Measurements from ENCODE around the gene TECPR2.
"Not testable (repeated sequence)": the region's sequence is repeated elsewhere in the genome, so short reads cannot be mapped to it uniquely, and the experiment has no call there.

The TECPR2 gene

GRCh38 chr14:102321456-102322422 is 41.0 kb upstream of the TECPR2 start:
- no peaks in the 10 kb centered on the region for H3K9me3 ChIP-seq (ENCODE audit: control insufficient read depth, insufficient read depth, low read length)
- no peak overlapping the region for H3K9ac ChIP-seq (ENCODE audit: low read depth, low read length)
- peaks cover 5% of the 10 kb centered on the region; the same call in 1 of the 2 replicates for H3K4me1 ChIP-seq (ENCODE audit: insufficient read depth, low read length)
- no peaks in the 10 kb centered on the region for H3K36me3 ChIP-seq (ENCODE audit: insufficient read depth, low read length)

- Histone ChIP-seq H3K9me3 (ENCODE audit: control insufficient read depth, insufficient read depth, low read length) (no peaks in the 10 kb centered on the region), H3K9ac (ENCODE audit: low read depth, low read length) (no peak overlapping the region), H3K36me3 (ENCODE audit: insufficient read depth, low read length) (no peaks in the 10 kb centered on the region), H3K4me1 (ENCODE audit: insufficient read depth, low read length) (peaks cover 5% of the 10 kb centered on the region; the same call in 1 of the 2 replicates)
Observed at GRCh38 chr14:102323102-102323501, 39.6 kb upstream of the TECPR2 start.

- Histone ChIP-seq H3K9me3 (ENCODE audit: control insufficient read depth, insufficient read depth, low read length) (no peaks in the 10 kb centered on the region), H3K4me1 (ENCODE audit: insufficient read depth, low read length) (no peaks in the 10 kb centered on the region), H3K36me3 (ENCODE audit: insufficient read depth, low read length) (no peaks in the 10 kb centered on the region)
Observed at GRCh38 chr14:102325791-102326345, 36.9 kb upstream of the TECPR2 start.

GRCh38 chr14:102326583-102326982 is 36.2 kb upstream of the TECPR2 start:
- no peaks in the 10 kb centered on the region for H3K4me1 ChIP-seq (ENCODE audit: insufficient read depth, low read length)
- H3K9me3 ChIP-seq (ENCODE audit: control insufficient read depth, insufficient read depth, low read length) = no peaks in the 10 kb centered on the region
- no peak overlapping the region for H3K9ac ChIP-seq (ENCODE audit: low read depth, low read length)
- no peaks in the 10 kb centered on the region for H3K36me3 ChIP-seq (ENCODE audit: insufficient read depth, low read length)

More at GRCh38 chr14:102325791-102326345, 36.9 kb upstream of the TECPR2 start:
- H3K9ac ChIP-seq (ENCODE audit: low read depth, low read length) = no peak overlapping the region

- H3K36me3 ChIP-seq (ENCODE audit: insufficient read depth, low read length); H3K9ac ChIP-seq (ENCODE audit: low read depth, low read length); H3K9me3 ChIP-seq (ENCODE audit: control insufficient read depth, insufficient read depth, low read length); H3K4me1 ChIP-seq (ENCODE audit: insufficient read depth, low read length): not testable (repeated sequence)
Observed at GRCh38 chr14:102329381-102329780, 33.4 kb upstream of the TECPR2 start.

GRCh38 chr14:102330806-102331205 is 31.9 kb upstream of the TECPR2 start:
- H3K9ac ChIP-seq (ENCODE audit: low read depth, low read length) = no peak overlapping the region
- H3K36me3 ChIP-seq (ENCODE audit: insufficient read depth, low read length) = peaks cover 7% of the 10 kb centered on the region; the same call in 1 of the 2 replicates
- H3K4me1 ChIP-seq (ENCODE audit: insufficient read depth, low read length) = no peaks in the 10 kb centered on the region
- H3K9me3 ChIP-seq (ENCODE audit: control insufficient read depth, insufficient read depth, low read length) = no peaks in the 10 kb centered on the region

GRCh38 chr14:102333390-102333789 is 29.4 kb upstream of the TECPR2 start:
- Histone ChIP-seq H3K9ac (ENCODE audit: low read depth, low read length) (no peak overlapping the region), H3K36me3 (ENCODE audit: insufficient read depth, low read length) (peaks cover 14% of the 10 kb centered on the region), H3K9me3 (ENCODE audit: control insufficient read depth, insufficient read depth, low read length) (no peaks in the 10 kb centered on the region), H3K4me1 (ENCODE audit: insufficient read depth, low read length) (no peaks in the 10 kb centered on the region)

- Histone ChIP-seq H3K4me1 (ENCODE audit: insufficient read depth, low read length) (0 out of 2 replicates have a peak, but pooled peaks cover 3% of the 10 kb centered on the region), H3K9me3 (ENCODE audit: control insufficient read depth, insufficient read depth, low read length) (no peaks in the 10 kb centered on the region), H3K9ac (ENCODE audit: low read depth, low read length) (no peak overlapping the region), H3K36me3 (ENCODE audit: insufficient read depth, low read length) (peaks cover 19% of the 10 kb centered on the region)
Observed at GRCh38 chr14:102333795-102334705, 28.7 kb upstream of the TECPR2 start.

- H3K4me1 ChIP-seq (ENCODE audit: insufficient read depth, low read length) = 0 out of 2 replicates have a peak, but pooled peaks cover 3% of the 10 kb centered on the region
- H3K9me3 ChIP-seq (ENCODE audit: control insufficient read depth, insufficient read depth, low read length) = no peaks in the 10 kb centered on the region
- peaks cover 21% of the 10 kb centered on the region for H3K36me3 ChIP-seq (ENCODE audit: insufficient read depth, low read length)
- no peak overlapping the region for H3K9ac ChIP-seq (ENCODE audit: low read depth, low read length)
Observed at GRCh38 chr14:102335163-102335562, 27.6 kb upstream of the TECPR2 start.

- 0 out of 2 replicates have a peak, but pooled peaks cover 3% of the 10 kb centered on the region for H3K4me1 ChIP-seq (ENCODE audit: insufficient read depth, low read length)
- peaks cover 27% of the 10 kb centered on the region for H3K36me3 ChIP-seq (ENCODE audit: insufficient read depth, low read length)
- H3K9me3 ChIP-seq (ENCODE audit: control insufficient read depth, insufficient read depth, low read length) = no peaks in the 10 kb centered on the region
- no peak overlapping the region for H3K9ac ChIP-seq (ENCODE audit: low read depth, low read length)
Observed at GRCh38 chr14:102338724-102339123, 24.0 kb upstream of the TECPR2 start.

GRCh38 chr14:102341566-102341965 is 21.2 kb upstream of the TECPR2 start:
- Histone ChIP-seq H3K36me3 (ENCODE audit: insufficient read depth, low read length) (peaks cover 30% of the 10 kb centered on the region), H3K9me3 (ENCODE audit: control insufficient read depth, insufficient read depth, low read length) (no peaks in the 10 kb centered on the region), H3K9ac (ENCODE audit: low read depth, low read length) (no peak overlapping the region), H3K4me1 (ENCODE audit: insufficient read depth, low read length) (0 out of 2 replicates have a peak, but pooled peaks cover 3% of the 10 kb centered on the region)

GRCh38 chr14:102342238-102342637 is 20.5 kb upstream of the TECPR2 start:
- Histone ChIP-seq H3K9ac (ENCODE audit: low read depth, low read length) (no peak overlapping the region), H3K4me1 (ENCODE audit: insufficient read depth, low read length) (0 out of 2 replicates have a peak, but pooled peaks cover 3% of the 10 kb centered on the region), H3K36me3 (ENCODE audit: insufficient read depth, low read length) (peaks cover 34% of the 10 kb centered on the region), H3K9me3 (ENCODE audit: control insufficient read depth, insufficient read depth, low read length) (no peaks in the 10 kb centered on the region)

GRCh38 chr14:102344084-102344483 is 18.7 kb upstream of the TECPR2 start:
- Histone ChIP-seq H3K9ac (ENCODE audit: low read depth, low read length) (no peak overlapping the region), H3K9me3 (ENCODE audit: control insufficient read depth, insufficient read depth, low read length) (no peaks in the 10 kb centered on the region), H3K4me1 (ENCODE audit: insufficient read depth, low read length) (no peaks in the 10 kb centered on the region), H3K36me3 (ENCODE audit: insufficient read depth, low read length) (peaks cover 33% of the 10 kb centered on the region)

GRCh38 chr14:102344485-102344884 is 18.3 kb upstream of the TECPR2 start:
- Histone ChIP-seq H3K9ac (ENCODE audit: low read depth, low read length) (no peak overlapping the region), H3K9me3 (ENCODE audit: control insufficient read depth, insufficient read depth, low read length) (no peaks in the 10 kb centered on the region), H3K4me1 (ENCODE audit: insufficient read depth, low read length) (no peaks in the 10 kb centered on the region), H3K36me3 (ENCODE audit: insufficient read depth, low read length) (peaks cover 35% of the 10 kb centered on the region)
